Stimulated activated CD4-positive, alpha-beta T cell treated with anti-CD3 and anti-CD28 coated beads, Interleukin-1b, Interleukin-23, amount 100 ng/mL, for 24 hours (primary cell): ENCODE measurements around the gene PROCA1.

Experiments used
- DNase-seq, 4 experiments: peaks; one replicate each; pipeline ENCODE4 v3.0.0-alpha.2; 2020; ENCODE audit warnings: low read depth in 4 of 4, low spot score in 1 of 4

The PROCA1 gene, protein sequence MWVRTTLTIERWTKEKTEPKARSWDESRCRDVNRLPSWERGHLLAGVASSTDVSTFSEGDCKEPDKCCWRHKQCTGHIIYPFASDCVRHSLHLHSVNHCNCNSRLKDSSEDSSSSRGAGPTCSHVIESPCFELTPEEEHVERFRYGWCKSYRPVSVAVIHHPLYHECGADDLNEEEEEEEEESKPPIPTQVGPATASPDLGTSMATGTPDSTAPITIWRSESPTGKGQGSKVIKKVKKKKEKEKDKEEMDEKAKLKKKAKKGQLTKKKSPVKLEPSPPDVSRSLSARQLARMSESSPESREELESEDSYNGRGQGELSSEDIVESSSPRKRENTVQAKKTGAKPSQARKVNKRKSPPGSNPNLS

DNA sequence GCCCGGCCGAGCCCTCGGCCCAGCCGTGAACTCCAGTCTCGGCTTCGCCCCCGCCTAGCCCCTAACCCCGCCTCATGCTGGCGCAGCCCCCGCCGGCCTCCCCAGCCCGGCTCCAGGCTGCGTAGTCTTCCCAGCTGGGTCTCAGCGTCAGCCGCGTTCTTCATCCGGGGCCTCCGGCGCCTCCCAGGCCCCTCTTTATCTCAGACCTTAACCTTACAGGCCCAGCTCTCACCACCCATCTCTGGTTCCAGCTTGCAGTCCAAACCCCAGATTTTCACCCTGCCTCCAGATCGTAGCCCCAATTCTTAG is at the start of gene PROCA1:
Gene PROCA1 (minus strand): TSS at position 166 of the 309 bp plus-strand sequence. CDS start 228 bp downstream, outside the sequence.
- no peak for DNase-seq

DNA sequence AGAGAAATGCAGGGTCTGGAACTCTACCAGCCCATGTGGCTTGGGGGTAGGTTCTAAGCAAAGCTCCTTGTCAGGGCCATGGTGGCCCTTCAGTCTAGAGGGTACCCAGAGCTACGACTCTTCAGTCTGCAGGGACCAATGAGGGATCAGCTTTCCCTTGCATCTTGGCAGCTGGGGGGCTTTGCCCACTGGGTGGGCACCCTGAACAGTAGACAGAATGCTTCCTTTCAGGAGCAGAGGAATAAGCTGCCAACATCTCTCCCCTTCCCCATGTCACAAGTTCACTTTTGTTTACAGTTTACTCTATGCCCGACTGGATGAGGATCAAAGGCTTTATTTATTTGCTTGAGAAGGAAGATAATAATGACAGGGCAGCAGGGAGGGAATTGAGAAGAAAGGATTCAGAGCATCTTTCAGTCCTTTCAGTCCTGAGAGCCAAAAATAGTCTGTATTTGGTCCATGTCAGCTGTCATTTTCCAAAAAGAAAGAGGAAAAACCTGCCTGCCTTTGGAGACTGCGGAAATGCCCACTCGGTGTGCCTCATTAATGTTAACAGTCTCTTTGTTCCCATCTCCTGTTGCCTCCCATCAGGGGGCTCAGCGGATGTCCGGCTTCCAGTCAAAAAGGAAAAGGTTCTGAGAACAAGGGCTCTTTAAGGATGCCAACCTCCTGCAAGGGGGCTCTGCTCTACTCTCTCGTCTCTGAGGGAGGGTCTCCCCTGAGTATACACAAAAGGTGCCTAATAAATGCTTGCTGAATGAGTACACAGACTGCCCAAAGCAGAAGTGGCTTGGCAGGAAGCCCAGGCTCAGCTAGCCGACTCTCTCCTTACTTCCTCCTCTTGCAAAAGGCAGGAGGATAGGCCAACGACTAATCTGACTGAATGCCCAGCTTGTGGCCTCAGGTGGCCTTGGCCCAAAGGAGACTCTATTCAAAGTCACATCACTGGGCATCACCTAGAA is 49.2 kb upstream of the PROCA1 start:
- DNase-seq: no peak

DNA sequence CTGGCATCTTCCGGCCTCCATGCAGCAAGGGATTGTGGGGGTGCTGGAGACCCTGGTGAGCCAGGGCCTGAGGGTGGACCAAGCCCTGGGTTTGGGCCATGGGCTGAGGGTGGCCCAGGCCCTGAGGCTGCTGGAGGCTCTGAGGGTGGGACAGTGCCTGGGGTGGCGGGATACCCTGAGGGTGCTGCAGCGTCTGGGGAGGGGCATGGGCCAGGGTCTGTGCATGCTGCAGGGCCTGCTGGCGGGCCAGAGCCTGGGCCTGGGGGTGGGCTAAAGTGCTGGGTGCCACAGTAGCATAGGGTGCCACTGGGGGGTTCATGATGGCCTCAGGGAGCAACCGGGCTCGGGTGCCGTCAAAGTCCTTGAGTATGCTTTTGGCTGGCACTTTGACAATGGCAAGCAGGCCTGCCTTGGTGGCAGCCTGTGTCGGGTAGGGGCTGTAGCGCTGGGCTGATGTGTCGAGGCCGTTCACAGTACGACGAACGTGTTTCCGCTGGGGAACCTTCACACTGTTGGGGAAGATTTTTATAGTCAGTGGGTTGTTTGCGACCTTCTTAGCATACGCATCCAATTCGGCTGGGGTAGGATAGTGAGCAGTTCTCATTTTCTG is 47.7 kb upstream of the PROCA1 start:
- no peak for DNase-seq

DNA sequence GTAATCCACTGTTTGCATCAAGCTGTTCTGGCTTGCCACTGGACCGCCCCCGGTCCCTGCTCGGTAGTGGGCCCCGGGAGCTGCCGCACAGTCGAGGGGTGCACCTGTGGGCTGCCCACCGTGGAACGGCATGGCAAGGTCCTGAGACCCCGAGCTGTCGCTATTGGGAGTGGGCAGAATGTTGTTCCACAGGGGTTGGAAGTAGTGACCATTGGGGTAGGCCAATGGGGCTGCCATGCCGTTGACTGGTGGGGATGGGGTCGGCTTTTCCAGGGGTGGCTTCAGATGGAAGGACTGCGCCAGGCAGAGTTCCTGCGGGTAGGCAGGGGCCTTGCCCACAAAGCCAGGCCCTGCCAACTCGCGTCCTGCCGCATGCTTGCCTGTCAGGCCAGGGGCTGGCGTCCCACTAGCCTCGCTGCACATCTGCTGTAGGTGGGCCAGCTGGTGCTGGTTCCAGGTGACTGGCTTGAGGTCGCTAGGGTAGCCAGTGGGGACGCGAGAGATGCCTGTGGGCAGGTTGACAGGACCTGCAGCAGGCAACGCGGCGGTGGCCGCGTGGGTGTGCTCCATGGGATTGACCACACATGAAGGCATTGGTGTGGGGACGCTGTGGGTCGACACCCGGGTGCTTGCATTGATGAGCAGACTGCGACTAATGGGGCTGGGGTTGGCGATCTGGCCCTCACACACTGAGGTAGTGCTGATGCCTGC is 46.9 kb upstream of the PROCA1 start:
- no peak for DNase-seq

DNA sequence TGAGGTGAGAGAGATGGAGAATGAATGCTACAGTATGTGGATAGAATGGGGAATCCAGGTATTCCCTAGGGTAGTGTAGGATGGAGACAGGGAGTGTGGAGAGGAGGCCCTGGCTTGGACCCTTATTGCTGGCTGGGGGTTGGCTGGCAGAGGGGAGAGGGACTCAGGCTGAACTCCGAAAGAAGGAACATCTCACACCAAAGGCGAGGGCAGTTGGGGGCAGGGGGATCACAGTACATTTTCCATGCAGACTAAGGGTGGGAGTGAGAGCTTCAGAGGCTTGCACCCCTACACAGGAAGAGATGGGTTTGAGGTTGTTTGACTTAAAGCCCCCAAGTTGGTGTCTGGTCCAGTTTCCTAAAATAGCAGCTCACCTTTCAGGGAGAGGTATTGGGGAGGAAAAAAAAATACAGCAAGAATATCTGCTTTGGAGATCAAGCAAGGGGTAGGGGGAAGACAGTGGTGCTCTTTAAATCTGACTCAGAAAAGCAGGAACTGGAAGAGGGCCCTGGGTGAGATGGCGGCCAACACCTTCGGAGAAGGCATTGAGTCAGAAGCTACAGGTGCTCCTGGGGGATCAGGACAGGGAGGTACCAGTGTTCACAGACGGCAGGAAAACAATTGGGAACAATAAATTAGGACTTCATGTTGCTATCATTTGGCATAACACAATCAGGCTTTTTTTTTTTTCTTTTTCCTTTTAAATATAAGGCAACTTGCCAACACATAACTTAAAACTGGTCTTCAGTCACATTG is 44.5 kb upstream of the PROCA1 start:
- DNase-seq: no peak

DNA sequence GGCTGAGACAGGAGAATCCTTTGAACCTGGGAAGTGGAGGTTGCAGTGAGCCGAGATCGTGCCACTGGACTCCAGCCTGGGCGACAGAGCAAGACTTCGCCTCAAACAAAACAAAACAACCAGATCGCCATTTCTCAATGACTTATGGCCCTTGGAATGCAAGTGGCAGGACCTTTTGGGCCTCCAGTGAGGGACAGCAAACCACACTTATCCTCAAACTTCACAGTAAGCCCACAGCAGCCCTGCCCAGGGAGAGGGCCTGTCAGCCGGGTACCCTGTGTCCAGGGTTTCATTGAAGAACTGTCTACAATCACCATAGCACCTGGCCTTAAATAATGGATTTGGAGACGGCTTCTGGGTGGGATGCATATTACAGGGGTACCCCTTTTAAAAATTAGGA is 43.8 kb upstream of the PROCA1 start:
- no peak for DNase-seq

DNA sequence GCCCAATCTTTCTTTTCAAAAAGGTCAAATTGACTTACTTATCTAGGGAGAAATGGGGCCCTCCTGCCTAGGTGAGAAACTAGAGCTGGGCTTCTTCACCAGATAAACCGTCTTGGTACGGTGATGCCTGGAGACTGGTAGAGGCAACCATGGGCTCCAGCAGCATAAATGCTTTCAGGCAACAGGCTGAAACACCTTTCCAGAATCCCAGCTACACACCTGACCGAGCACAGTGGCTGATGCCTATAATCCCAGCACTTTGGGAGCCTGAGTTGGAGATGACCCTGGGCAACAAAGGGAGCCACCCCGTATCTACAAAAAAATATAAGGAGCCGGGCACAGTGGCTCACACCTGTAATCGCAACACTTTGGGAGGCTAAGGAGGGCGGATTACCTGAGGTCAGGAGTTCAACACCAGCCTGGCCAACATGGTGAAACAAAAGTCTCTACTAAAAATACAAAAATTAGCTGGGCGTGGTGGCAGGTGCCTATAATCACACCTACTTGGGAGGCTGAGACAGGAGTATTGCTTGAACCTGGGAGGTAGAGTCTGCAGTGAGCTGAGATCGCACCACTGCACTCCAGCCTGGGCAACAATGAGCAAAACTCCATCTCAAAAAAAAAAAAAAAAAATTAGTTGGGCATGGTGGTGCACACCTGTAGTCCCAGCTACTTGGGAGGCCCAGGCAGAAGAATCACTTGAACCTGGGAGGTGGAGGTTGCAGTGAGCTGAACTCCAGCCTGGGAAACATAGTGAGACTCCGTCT is 40.1 kb upstream of the PROCA1 start:
- no peak for DNase-seq

DNA sequence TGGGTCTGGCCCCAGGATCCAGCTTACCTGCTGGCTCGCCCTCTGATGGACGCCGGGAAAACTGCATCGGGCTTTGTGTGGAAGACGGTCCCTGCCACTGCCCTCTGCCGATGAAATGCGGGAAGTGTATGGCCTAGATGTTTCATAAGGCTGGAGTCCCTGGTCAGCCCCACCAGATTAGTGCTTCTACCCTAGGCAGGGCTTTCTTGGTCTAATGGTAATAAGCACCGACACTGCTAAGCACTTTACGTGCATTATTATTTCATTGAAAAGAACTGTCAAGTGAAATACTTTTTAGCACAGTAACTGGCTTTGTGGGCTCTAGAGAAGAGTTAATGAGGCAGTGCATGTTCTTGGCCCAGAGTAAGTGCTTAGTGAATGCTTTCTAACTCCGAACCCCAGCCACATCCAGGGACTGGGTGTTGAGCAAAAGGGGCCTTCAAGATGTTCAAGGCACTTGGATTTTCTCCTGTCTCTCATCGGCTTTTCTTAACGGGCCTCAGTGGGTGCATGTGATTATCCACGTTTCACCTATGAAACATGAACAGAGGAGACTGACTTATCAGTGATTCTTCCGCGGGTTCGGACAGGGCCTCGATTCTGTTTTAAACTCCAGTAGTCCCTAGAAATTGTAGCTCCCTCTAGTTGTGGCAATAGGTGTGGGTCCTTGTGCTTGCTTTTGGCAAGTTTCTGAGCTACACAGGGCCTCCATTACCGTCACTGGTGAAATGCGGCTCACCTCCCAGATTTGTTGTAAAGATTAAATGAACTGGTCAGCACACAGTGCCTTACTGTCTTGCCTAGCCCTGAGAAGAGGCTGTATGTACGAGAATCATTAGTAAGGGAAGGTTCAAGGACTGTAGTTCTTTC is 38.7 kb upstream of the PROCA1 start:
- DNase-seq: peak; percentile 73 to 84 (median 82)

DNA sequence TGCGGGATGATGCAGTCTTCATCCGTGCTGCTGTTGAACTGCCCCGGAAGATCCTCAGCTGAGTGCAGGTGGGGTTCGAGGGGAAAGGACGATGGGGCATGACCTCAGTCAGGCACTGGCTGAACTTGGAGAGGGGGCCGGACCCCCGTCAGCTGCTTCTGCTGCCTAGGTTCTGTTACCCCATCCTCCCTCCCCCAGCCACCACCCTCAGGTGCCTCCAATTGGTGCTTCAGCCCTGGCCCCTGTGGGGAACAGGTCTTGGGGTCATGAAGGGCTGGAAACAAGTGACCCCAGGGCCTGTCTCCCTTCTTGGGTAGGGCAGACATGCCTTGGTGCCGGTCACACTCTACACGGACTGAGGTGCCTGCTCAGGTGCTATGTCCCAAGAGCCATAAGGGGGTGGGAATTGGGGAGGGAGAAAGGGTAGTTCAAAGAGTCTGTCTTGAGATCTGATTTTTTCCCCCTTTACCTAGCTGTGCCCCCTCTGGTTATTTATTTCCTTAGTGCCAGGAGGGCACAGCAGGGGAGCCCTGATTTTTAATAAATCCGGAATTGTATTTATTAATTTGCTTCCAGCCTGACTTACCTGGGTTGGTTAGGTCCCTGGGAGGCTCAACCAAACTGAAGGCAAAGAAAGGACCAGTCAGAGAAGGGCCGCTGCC is 38.0 kb upstream of the PROCA1 start:
- DNase-seq: no peak

DNA sequence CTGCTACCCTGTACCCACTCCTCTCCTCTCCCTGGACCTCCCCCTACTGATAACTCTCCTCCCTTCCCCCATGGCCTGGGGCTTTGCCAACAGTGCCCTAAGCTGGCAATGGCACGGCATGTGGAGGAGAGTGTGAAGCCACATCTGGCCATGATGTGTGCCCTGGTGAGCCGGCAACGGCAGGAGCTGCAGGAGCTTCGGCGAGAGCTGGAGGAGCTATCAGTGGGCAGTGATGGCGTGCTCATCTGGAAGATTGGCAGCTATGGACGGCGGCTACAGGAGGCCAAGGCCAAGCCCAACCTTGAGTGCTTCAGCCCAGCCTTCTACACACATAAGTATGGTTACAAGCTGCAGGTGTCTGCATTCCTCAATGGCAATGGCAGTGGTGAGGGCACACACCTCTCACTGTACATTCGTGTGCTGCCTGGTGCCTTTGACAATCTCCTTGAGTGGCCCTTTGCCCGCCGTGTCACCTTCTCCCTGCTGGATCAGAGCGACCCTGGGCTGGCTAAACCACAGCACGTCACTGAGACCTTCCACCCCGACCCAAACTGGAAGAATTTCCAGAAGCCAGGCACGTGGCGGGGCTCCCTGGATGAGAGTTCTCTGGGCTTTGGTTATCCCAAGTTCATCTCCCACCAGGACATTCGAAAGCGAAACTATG is 37.3 kb upstream of the PROCA1 start:
- DNase-seq: no peak

DNA sequence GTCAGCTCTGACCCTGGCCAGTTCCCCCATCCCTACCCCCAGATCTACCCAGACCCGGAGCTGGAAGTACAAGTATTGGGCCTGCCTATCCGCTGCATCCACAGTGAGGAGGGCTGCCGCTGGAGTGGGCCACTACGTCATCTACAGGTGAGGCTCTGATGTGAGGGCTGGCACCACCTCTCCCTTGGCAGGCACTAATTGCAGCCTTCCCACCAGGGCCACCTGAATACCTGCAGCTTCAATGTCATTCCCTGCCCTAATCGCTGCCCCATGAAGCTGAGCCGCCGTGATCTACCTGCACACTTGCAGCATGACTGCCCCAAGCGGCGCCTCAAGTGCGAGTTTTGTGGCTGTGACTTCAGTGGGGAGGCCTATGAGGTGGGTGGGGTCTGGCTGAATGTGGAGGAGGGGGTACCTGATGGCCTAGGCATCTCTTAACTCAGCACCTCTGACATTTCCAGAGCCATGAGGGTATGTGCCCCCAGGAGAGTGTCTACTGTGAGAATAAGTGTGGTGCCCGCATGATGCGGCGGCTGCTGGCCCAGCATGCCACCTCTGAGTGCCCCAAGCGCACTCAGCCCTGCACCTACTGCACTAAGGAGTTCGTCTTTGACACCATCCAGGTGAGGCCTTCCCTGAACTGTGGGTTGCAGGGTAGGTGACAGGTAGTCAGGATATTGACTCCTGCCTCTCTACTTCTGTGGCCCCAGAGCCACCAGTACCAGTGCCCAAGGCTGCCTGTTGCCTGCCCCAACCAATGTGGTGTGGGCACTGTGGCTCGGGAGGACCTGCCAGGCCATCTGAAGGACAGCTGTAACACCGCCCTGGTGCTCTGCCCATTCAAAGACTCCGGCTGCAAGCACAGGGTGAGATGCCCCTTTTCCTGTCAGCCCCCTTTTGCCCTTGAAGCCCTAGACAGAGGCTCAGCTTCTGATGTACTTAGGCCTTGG is 36.4 kb upstream of the PROCA1 start:
- no peak for DNase-seq

DNA sequence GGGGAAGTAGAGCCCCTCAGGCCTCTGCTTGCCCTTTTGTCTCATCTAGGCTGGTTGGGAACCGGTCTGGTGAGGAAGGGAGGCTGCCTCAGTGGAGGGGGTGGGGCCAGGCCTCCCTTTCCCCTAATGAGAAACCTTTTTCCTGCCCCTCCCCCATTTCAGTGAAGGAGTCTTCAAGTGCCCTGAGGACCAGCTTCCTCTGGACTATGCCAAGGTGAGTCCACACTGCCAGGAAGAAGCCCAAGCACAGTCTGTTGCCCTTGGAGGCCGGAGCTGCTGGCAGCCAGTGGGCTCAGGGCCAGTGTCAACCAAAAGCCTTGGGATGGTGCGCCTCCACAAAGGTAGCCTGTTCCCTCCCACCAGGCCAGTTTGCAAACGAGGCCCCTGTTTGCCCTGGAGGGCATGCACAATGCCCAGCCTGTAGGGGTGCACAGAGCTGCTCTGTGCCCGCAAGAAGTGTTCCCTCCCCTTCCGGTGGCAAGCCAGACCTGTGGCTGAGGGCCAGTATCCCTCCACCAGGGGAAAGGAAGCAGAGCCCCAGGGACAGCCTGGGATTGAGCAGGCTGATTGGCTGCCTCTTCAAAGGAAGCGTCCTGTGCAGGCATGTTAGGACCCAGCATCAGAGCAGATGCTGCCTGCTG is 35.5 kb upstream of the PROCA1 start:
- DNase-seq: no peak

DNA sequence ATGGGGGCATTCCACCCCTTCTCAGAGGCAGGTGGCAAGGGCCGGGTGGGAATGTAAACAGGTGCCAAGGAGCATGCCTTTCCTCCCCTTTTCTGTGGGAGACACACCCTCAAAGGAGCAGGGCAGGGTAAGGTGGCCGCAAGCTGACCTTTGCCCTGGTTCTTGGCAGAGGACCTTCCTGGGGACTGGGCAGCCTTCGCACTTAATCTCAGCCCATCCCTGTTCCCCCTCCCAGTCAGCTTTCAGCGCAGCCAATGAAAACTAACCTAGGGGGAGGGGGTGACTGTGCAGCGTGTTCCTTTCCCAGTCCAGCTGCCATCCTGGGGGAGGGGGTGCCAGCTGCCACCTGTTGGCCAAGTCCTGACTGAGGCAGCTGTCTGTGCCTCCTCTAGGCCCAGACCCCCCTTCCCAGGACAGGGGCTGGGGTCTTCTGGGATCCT is 34.9 kb upstream of the PROCA1 start:
- no peak for DNase-seq

DNA sequence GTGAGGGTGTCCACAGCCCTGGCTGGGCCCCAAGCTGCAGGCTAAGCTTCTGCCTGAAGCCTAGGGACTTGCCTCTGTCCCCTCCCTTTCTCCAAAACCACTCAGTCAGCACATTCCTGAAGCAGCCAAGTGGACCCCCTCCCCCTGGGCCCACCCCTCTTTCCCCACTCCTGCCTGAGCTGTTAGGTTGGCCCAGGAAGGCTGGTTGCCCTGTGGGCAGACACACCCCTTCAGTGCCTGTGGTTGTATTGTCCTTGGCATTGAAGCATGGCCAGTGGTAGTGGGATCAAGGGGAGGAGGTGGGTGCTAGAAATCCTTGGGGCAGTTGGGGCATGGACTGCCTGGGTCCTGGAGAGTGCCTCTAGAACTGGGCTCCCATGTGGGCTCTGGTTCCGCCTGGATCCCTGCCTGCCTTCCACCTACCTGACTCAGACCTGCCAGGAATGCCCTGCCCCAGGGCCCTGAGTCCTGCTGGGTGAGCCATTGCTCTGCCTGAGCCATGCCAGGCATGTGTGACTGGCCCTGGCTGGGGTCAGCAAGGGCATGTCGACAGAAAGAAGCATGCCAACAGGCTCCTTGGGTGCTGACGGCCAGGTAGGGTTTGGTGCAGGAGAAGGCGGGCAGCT is 34.2 kb upstream of the PROCA1 start:
- DNase-seq: no peak

DNA sequence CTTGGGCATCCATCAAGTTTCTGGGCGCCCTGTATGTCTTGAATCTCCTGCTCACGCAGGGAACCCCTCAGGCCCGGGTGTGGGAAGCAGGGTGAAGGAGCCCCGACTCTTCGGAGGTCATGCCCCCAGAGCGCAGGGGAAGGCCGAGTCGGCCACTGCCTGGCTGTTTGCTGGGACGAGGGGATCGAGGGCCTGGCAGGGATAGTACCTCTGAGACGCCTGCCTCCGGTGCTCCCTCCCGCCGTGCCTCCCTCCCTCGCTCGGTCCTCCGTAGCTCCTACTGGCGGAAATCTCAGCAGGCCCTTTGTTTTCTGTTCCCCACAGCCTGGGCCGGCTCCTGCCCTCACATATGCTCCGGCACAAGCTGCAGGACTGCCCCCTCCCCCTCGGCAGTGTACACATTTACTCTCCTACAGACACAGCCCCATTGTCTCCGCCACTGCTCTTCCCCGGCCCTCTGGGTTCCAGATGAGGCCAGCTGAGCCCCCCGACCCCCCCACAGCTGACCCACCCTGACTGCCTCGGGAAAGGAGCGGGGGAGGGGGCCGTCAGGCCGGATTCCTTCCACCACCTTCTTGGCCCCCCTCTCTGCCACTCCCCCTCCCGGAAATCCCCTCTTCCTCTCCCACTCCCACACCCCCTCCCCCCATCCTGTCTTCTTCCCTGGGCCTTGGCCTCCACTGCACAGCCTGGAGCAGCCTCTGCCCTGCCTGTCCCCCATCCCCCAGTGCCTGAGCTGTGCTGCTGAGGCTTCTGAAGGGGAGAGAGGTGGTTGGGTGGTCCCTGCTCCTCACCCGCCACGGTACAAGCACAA is 33.5 kb upstream of the PROCA1 start:
- DNase-seq: no peak
